Fibroblast of pulmonary artery (primary cell): ENCODE data around the gene MSMP.
A peak's percentile ranks its signal among the peaks of the same experiment; 100 is the strongest.

ENCODE experiments used
- DNase-seq: peaks from one replicate; pipeline ENCODE4 v3.0.0-alpha.2; 2010; ENCODE audit warnings: low read depth
- H3K4me3 ChIP-seq: replicated peaks from 2 replicates; pipeline ENCODE4 v1.5.1; 2011; ENCODE audit warnings: low read depth, mild to moderate bottlenecking, control low read depth, low read length, moderate library complexity
- TF ChIP-seq, protein P1 (sequence below): IDR thresholded peaks from 2 replicates; pipeline ENCODE4 v1.5.1; 2011; ENCODE audit warnings: mild to moderate bottlenecking, control low read depth, low read length, inconsistent platforms; ENCODE audit errors: missing control alignments

The MSMP gene

DNA sequence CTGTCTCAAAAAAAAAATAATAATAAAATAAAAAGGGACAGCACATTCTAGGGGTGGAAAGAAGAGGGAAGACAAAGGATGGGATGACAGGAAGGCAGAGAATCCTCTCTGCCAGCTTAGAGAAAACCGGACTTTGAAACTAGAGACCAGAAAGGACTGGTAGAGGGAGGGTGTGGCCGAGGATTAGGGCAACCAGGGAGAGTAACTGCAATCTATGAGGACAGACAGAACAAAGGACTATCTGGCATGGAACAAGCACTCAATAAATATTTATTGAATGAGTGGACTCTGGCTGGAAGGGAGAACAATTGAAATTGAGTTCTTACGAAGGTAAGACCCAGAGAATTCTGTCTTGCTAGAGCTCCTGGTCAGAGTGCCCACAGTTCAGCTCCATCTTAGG lies 7.5 kb downstream of the MSMP start:
- TF ChIP-seq, protein P1, sequence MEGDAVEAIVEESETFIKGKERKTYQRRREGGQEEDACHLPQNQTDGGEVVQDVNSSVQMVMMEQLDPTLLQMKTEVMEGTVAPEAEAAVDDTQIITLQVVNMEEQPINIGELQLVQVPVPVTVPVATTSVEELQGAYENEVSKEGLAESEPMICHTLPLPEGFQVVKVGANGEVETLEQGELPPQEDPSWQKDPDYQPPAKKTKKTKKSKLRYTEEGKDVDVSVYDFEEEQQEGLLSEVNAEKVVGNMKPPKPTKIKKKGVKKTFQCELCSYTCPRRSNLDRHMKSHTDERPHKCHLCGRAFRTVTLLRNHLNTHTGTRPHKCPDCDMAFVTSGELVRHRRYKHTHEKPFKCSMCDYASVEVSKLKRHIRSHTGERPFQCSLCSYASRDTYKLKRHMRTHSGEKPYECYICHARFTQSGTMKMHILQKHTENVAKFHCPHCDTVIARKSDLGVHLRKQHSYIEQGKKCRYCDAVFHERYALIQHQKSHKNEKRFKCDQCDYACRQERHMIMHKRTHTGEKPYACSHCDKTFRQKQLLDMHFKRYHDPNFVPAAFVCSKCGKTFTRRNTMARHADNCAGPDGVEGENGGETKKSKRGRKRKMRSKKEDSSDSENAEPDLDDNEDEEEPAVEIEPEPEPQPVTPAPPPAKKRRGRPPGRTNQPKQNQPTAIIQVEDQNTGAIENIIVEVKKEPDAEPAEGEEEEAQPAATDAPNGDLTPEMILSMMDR: no peak
- H3K4me3 ChIP-seq: peak overlapping the region; percentile 94
- DNase-seq: no peak

DNA sequence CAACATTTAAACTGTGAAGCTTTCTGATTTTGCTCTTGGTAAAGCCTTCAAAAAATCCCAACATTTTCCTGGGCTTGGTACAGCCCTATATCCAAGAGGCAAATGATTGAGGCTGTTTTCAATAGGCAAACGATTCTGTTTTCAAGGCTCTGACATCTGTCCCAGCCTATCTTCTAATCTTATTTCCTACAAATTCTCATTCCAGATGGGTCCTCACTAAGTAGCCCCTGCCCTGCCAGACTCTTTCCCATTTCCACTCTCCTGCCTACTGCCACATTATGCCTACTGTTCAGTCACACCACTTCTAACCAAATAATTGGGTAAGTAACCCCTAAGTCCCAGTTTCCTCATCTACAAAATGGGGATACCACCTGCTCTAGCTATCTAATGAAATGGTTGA lies 8.5 kb downstream of the MSMP start:
- no peak for DNase-seq
- TF ChIP-seq, protein P1: no peak
- H3K4me3 ChIP-seq: peak overlapping the region; percentile 12

DNA sequence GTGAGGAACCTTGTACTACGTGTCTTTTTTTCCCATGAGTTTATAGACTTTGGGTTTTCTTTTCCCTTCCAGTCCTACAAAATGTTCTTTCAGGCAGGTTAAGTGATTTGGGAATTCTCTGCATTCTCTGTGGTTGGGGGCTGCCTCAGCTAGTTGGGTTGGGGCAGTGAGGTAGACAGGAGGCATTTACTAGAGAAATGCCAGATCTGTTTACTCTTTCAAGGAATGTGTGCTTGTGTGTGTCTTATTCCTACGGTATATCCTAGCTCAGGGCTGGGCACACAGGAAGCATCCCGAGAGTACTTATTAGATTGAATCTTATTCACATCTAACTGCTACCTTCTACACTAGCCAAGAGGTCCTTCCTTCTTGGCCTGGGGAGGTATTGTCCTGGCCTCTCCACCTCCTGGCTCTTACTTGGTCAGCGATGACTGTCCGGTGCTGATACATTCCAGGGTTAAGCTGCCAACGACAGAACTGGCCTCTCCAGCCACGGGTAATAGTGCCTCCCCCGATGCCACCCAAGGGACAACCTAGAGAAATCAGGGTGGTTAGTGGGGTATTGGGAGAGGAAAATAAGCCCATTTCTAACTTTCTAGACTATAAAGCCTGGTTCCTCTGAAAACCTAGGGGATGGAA lies 10.1 kb downstream of the MSMP start:
- H3K4me3 ChIP-seq: no peak overlapping the region
- DNase-seq: no peak
- TF ChIP-seq, protein P1: no peak

DNA sequence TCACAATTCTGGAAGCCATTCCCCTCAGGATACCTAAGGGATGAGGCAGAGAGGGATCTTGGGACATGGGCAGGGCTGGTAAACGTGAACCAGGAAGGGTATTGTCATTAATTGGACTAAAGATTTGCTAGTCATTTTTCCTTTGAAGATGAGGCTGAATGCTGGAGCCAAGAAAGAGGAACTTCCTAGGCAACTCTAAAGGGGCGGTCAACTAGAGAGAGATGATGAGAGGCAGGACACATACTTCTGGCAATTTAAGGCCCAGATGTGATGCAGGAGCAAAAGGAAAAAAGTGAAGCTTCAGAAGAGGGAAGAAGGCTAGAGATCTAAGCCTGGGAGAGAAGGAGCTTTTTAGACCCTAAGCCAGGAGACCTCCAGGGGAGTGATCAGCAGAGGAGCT lies 10.6 kb downstream of the MSMP start:
- TF ChIP-seq, protein P1: no peak
- no peak for DNase-seq
- no peak overlapping the region for H3K4me3 ChIP-seq

DNA sequence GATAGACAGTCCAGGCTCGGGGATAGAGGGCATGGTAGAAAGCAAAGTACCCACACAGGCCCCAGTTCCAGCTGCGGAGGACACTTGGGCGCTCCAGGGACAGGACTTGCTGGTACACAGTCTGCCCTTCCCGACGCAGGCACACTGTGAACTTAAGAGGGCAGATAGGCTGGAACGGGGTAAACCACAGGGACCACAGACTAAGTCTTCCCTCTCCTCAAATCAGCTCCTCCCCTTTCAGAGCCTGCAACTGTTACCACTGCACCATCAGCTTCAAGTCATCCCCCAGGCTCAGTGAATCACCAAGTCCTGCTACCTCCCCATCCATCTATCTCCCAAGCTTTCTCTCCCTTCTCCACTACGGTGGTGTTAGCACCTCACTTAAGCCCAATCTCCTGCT lies 12.3 kb downstream of the MSMP start:
- no peak for DNase-seq
- TF ChIP-seq, protein P1: no peak
- no peak overlapping the region for H3K4me3 ChIP-seq

DNA sequence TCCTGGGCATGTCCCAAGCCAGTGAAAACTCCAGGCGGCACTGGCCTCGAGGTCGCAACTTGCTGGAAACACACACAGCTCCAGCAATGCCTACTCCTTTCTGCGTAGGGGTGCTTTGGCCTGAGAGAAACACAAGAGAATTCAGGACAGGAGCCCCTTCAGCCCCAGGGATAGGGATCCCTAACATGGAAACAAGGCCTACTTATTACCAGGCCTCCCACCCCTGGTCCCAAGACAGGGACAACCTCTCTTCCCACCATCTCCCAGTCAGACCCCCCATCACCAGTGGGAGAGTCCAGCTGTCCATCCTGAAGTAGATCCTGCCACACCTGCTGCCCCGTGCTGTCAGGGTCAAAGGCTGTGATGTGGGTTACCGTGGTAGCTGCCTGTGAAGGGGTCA lies 13.8 kb downstream of the MSMP start:
- DNase-seq: no peak
- no peak overlapping the region for H3K4me3 ChIP-seq
- TF ChIP-seq, protein P1: no peak

DNA sequence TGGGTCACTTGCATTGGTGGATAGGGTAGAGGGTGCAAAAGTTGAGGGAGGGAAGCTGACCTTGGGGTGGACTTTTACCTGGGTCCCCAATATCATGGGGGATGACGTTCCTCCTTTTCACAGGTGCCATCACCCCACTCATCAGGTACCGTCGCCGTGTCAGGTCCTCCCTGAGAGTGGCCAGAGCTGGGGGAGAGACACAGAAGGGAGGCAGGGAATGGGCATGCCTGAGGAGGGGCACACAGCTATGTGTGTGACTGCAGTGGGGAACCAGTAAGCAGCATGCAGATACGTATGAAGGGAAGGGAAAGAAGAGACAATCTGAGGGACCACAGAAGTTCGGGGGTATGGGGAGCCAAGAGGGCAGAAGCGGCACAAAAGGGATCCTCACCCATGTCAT lies 15.2 kb downstream of the MSMP start:
- no peak for DNase-seq
- TF ChIP-seq, protein P1: no peak
- H3K4me3 ChIP-seq: no peak overlapping the region
